ENCODE results near the gene WWC2.

Gene WWC2

DNA sequence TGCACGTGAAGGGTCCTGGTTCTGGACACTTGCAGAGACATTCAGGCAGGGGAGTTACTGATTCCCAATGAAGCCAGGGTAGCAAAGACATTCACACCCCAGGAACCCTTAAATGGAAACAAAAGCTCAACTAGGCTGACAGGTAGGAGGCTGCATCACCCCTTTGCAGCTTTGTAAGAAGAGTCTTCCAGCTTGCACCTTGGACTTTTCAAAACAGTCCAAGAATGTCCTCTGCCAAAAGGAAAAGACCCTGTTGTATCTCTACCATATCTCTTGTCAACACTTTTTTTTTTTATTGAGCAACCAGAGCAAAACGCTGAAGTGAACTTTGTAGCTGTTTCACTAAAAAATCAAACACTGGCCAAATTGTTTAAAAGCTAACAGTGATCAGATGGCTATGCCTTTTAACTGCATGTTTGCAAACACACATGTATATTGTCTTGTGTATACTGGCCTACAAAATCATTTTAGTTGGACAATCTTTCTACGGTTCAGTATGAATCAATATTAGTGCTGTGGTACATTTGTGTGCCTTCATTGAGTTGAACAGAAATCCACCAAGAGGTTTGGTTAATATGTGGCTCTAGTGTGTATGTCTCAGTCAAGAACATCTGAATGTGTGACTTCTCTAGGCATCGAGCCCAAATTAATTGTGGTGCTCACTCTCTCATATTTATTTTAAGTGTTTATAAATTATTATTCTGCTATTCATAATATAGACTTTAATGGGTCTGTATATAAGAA, 18.5 kb upstream of the WWC2 start:
- Histone ChIP-seq H3K9me3 (ENCODE audit: severe bottlenecking) (no peaks in the 10 kb centered on the region), H3K27me3 (ENCODE audit: insufficient read depth, low read depth, severe bottlenecking) (no peaks in the 10 kb centered on the region), H3K36me3 (no peaks in the 10 kb centered on the region), H3K27ac (no peak overlapping the region), H3K4me3 (ENCODE audit: low read depth, low read length) (no peak overlapping the region)
- DNase-seq: no peak
- no peak for TF ChIP-seq CTCF (IDR thresholded peaks at IDR 0.05; ENCODE audit: low read depth, low read length)

DNA sequence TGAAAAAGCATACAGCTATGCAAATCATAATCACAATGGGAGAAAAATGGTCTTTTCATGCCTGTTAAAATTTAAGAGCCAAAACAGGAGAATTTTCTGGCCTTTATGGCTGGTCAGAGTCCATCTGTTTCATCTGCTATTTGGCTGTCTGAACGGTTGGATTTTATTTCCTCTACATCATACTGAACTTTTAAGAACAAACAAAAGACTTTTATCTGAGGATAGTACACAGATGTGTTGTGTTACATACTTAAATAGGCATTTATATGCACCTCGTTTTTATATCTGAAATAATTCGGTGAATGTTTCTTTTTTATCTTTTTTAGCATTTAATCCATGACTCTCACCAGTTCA, 18.0 kb upstream of the WWC2 start:
- DNase-seq: no peak
- H3K27ac ChIP-seq: no peak overlapping the region
- no peak overlapping the region for H3K4me3 ChIP-seq (ENCODE audit: low read depth, low read length)
- H3K27me3 ChIP-seq (ENCODE audit: insufficient read depth, low read depth, severe bottlenecking): no peaks in the 10 kb centered on the region
- no peak for TF ChIP-seq CTCF (IDR thresholded peaks at IDR 0.05; ENCODE audit: low read depth, low read length)
- H3K9me3 ChIP-seq (ENCODE audit: severe bottlenecking): no peaks in the 10 kb centered on the region
- H3K36me3 ChIP-seq: no peaks in the 10 kb centered on the region

DNA sequence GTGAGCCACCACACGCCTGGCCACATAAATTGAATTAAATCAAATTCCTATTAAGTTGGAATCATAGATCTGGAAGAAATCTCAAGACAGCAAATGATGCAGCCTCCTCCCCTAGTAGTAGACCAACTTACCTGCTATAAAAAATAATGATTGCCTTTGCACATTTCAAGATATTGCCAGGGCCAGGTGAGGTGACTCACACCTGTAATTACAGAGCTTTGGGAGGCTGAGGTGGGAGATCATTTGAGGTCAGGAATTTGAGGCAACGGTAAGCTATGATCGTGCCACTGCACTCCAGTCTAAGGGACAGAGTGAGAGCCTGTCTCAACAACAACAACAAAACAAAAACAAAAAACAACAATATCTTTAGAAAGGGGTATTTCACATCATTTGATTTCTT, 17.0 kb upstream of the WWC2 start:
- H3K27ac ChIP-seq: no peak overlapping the region
- H3K9me3 ChIP-seq (ENCODE audit: severe bottlenecking): no peaks in the 10 kb centered on the region
- H3K36me3 ChIP-seq: no peaks in the 10 kb centered on the region
- no peak for TF ChIP-seq CTCF (IDR thresholded peaks at IDR 0.05; ENCODE audit: low read depth, low read length)
- no peaks in the 10 kb centered on the region for H3K27me3 ChIP-seq (ENCODE audit: insufficient read depth, low read depth, severe bottlenecking)
- no peak for DNase-seq
- H3K4me3 ChIP-seq (ENCODE audit: low read depth, low read length): no peak overlapping the region

- Histone ChIP-seq H3K9me3 (ENCODE audit: severe bottlenecking) (no peaks in the 10 kb centered on the region), H3K27me3 (ENCODE audit: insufficient read depth, low read depth, severe bottlenecking) (no peaks in the 10 kb centered on the region), H3K27ac (no peak overlapping the region), H3K4me3 (ENCODE audit: low read depth, low read length) (no peak overlapping the region), H3K36me3 (no peaks in the 10 kb centered on the region)
- no peak for DNase-seq
- no peak for TF ChIP-seq CTCF (IDR thresholded peaks at IDR 0.05; ENCODE audit: low read depth, low read length)
These were observed 4.5 kb upstream of the WWC2 start for GRCh38 chr4:183094393-183095198.

- Histone ChIP-seq H3K36me3 (no peaks in the 10 kb centered on the region), H3K9me3 (ENCODE audit: severe bottlenecking) (no peaks in the 10 kb centered on the region), H3K4me3 (ENCODE audit: low read depth, low read length) (no peak overlapping the region), H3K27me3 (ENCODE audit: insufficient read depth, low read depth, severe bottlenecking) (no peaks in the 10 kb centered on the region), H3K27ac (no peak overlapping the region)
- DNase-seq: no peak
- no peak for TF ChIP-seq CTCF (IDR thresholded peaks at IDR 0.05; ENCODE audit: low read depth, low read length)
These were observed 3.9 kb upstream of the WWC2 start for GRCh38 chr4:183095199-183095512.
